GM15510 (cell line): Measurements from ENCODE around the gene CNGA3.

Experiments
- POLR2A ChIP-seq: IDR thresholded peaks from 3 replicates; pipeline ENCODE4 v1.6.1; 2011; ENCODE audit warnings: borderline replicate concordance; ENCODE audit not compliant: insufficient read length; ENCODE audit errors: extremely low read depth

CNGA3 gene

DNA sequence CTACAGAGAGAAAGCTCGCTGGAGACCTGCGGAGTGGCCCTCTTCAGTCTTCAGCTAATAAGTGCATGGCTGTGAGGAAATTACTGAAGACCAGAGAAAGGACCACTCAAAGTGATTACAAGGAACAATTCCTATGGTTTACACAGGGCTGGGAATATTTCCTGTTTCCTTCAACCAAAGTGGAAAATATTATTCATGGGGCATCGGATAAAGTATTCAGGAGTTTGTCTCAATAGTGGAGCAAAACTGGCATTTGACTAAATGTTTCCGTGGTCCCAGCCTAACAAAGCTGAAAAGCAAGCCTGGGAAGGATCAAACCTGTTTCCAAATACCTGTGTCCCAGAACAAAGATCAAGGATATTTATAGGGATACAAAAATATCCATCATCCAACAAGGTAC lies 32.0 kb upstream of the CNGA3 start:
- TF ChIP-seq POLR2A, result no peak

DNA sequence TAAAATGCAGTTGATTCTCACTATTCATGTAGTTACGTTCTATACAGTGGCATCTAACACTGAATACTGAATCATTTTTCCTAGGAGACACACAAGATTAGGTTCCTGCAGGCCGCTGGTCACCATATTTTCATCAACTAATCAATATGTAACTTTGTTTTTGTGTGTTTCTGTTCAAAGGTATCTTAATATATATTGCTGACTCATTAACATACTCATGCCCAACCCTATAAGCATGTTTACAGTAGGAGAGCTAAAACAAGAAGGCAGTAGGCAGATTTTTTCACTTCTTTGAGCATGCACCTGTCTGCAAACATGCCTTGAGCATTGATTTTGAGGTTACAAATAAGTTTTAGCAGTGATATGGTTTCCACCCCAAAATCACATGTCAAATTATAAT lies 30.3 kb upstream of the CNGA3 start:
- TF ChIP-seq POLR2A, result no peak

DNA sequence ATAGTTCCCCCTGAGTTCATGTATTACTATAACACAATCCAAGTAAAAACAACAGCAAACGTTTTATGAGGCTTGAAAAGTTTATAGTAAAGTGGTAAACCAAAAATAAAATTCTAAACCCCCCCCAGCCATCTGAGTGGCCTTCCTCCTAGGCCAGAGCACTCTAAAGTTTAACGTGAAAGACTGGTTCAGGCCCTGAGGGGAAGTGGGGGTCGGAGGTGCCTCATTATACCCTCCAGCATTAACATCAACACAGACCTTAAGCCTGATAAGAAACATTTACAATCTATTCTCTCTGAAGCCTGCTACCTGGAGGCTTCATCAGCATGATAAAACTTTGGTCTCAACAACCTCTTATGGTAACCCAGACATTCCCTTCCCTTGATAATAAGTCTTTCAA lies 29.0 kb upstream of the CNGA3 start:
- no peak for TF ChIP-seq POLR2A

DNA sequence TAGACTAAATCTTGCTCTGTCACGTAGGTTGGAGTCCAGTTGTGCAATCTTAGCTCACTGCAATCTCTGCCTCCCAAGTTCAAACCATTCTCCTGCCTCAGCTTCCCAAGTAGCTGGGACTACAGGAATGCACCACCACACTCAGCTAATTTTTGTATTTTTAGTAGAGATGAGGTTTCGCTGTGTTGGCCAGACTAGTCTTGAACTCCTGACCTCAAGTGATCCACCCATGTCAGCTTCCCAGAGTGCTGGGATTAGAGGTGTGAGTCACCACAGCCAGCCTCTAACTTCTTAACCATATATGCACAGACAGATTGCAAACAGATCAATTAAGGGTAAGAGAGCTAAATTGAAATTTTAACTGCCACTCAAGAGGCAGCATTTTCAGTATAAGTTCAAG lies 22.1 kb upstream of the CNGA3 start:
- no peak for TF ChIP-seq POLR2A

DNA sequence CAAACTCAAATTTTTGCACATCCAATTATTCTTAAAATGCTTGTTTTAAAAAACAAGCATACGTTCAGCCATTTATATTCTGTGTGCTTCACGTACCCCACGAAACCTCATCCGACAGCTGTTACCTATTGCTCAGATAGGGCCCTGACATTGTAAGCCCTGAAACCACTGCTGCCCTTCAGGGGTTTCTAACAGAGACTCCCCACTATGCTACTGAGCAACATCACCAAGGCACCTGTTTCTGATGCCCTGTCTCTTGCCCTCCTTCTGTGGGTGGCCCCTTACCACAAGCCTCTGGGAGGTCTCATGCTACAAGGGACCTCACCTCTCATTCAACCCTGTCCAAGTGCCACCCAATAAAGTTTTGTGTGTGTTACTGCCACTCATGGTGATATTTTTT lies 18.5 kb upstream of the CNGA3 start:
- TF ChIP-seq POLR2A, result no peak

DNA sequence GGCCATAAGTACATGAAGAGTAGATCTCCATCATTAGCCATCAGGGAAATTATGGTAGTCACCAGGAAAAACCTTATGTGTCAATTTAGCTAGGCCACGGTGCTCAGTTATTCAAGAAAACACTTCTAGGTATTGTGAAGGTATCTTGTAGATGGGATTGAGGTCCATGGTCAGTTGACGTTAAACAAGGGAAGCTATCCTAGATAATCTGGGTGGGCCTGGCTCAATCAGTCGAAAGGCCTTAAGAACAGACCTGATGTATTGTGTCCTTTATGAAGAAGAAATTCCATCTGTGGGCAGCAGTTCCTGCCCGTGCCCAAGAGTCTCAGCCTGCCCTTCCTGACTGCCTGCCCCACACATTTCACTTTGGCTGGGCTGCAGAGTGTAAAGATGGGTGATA lies 16.7 kb upstream of the CNGA3 start:
- no peak for TF ChIP-seq POLR2A

DNA sequence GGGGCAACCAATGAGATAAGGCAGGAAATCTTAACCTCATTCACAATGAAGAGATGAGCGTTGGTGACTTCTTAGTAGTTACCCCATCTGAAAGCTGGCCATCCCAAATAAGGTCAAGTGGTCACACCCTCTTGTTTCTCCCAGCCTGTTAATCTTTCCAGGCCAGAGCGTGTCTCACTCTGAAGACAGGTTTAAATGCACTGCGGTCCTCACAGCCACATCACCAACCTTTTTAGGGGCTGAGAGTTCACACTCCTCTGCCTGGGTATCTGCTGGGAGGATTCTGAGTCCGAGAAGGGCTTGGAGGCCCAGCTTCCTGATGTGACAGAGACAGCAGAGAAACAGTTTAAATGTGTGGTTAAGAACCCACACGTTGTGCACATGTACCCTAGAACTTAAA lies 13.3 kb upstream of the CNGA3 start:
- TF ChIP-seq POLR2A, result no peak

DNA sequence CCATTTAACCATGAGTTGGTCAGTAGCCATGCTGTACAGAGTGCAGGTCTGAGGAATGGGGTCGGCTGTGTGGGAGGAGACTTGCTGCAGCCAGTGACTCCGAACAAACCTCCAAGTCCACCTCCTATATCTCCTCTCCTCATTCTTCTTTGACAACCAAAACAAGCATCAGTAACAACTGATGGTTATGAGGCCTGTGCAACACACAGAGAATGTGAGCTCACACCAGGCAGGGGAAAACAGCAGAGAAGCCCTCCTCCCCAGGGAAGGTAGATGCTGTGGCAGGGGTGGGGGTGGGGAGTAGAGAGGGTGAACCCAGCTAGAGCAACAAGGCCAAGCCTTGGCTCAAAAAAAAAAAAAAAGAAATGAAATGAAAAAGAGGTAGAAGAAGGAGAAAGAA lies 12.3 kb upstream of the CNGA3 start:
- no peak for TF ChIP-seq POLR2A

DNA sequence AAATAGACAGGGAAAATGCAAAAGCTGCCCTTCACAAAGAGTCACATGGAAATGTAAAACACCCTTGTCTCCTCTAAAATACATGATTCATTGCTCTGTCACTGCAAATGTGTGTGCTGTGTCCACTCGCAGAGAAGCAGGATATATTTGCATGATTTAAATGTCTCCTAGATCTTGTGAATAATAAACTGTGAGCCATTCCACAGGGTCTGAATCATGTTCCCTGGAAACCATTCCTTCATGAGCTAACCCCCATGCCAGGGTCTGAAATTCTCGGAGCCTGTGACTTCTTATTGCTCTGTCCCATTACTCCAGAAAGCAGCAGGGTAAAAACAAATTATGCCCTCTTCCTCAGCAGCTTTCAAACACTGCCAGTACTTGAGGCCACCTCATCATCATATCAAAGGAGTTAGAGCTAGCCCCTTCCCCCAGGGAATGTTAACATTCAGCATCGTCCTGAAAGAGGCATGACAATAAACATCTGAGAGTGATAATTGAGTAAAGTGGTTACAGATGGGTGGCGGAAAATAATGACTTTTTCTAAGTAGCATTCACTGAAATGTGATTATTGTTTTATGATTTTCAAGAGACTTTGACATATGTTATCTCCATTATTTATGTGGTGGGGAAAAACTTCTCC lies 11.7 kb upstream of the CNGA3 start:
- TF ChIP-seq POLR2A, result no peak

DNA sequence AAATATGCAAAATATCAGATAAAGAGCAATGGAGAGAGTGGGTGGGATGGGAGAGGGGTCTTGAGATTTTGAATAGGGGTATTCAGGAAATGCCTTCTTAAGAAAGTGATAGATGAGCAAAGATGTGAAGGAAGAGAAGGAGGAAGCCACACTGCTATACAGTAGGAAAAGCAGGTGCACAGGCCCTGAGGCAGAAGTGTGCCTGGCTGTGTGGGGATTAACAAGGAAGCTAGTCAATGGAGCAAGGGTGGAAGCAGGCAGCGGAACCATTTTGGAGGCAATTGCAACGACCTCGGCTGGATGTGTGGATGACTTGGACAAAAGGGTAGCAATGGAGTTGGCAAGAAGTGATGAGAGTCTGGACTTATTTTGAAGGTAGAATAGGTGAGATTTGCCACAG lies 11.0 kb upstream of the CNGA3 start:
- no peak for TF ChIP-seq POLR2A

DNA sequence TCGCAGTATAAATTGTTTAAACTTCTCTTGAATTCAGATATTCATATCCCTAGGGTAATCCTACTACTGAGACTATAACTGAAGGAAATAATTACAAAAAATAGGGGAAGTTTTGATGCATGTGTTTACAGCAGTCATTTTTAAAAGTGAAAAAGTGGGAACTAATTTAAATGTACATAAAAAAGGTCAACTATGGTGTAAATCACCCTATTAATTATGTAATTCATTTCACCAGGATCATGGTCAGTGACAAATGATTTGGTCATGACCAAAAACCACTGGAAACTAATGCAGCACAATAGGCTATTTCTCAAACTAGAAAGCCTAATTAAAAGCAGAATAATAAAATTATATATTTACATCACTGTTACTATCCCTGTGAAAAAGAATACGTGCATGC lies 5.0 kb upstream of the CNGA3 start:
- no peak for TF ChIP-seq POLR2A

DNA sequence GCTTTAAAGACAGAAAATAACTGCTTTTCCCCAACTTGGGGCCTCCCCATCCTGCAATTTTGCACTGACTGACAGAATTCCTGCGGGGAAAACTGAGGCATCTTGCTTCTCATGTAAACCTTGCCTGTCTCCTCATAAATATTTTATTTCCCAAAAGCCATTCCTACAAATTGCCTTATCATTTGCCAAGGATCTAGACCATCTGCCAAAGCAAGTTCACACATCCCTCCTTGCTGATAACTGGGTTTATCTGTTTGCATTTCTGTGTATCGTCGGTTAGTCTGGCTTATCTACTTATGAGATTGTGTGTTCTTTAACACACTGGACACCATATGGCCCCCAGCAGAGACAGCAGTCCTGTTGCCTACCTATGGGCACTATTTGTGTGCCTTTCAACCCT lies 3.0 kb upstream of the CNGA3 start:
- no peak for TF ChIP-seq POLR2A

DNA sequence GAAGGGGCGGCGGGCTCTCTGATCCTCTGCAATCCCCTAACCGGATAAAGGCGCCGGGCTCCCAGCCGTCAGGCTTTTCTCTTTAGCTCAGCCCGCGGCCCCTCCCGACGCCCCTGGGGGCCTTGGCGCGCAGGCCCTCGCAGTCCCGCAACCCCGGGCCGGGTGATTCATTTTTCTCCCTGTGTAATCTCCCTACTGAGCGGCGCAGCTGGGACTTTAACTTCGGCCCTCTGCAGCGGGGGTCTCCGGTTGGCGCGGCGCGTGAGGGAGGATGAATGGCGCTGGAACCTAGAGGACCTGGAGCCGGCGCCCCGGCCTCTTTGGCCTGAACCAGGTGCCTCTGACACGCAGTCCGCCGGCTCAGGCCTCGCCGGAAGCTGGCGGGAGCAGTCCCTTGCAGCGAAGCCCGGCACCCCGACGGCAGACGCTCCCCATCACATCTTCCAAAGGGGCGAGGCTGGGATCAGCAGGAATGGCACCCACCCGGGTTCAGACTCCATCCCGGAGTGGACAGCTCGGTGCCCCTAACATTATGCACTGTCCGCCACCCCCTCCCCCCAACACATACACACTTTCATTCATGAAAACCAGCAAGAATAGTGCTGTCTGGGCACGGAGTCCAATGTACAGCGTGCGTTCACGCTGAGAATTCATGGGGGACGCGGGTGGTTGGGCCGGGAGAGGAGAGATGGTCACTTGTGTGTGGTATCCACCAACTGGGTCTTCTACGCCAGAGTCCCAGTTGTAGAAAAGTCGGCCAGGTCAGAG lies 1.2 kb downstream of the CNGA3 start:
- TF ChIP-seq POLR2A, result no peak

DNA sequence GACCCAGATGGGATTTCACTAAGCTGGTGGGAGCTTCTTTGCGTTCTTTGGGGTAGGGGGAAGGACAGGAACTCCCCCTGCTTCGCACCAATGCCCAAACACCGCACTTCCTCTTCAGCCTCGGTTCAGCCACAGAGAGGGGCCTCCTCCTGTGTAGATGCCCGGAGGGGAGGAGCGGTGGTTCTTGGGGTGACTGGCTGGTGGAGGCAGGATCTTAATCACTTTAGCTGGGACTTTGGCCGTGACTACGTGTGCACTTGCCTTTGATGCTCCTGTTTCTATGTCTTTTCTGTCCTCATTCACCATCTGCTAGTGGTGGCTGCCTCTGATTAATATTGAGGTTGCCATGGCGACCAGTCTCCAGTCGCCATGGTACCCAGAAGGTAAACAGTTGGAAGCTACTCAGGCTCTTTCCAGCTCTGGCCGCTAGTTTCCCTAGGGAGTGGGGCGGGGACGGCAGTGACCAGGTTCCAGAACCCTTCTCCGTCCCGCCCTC lies 1.9 kb downstream of the CNGA3 start:
- TF ChIP-seq POLR2A, result no peak

DNA sequence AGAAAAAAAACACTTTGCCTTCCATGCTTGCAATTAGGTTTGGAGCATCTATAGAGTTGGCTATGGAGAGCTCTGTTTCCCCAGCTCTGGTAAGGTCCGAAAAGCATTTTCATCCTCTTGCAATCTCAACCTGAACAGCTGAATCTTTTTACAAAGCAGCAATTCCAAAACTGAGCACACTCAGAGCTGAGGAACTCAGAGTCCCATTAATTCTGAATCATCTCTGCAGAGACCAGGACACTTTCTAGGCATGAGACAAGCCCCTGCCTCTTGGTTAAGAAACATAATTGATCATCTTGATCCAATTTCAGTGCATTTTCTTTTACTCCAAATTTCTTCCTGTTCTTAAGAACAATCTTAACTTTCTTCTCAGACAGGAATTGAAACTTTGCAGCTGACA lies 4.2 kb downstream of the CNGA3 start:
- TF ChIP-seq POLR2A, result no peak

DNA sequence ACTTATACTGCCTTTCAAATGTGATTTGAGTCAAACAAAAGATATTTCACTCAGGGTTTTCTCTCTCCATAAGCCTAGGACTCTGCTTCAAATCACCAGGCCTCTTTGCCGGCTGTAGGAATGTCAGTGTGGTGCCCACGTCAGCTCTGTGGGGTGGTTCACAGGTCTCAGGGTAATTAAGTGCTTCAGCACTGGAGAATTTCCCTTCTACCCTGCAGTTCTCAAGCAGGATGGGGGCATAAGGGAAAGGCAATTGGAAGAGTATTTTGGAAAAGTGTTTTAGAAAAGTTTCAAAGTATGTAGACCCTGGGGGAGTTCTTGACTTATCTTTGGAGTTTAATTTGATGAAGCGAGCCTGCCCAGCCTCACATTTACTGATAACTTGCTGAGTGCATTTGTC lies 9.6 kb downstream of the CNGA3 start:
- TF ChIP-seq POLR2A, result no peak
